Fibroblast of lung (primary cell): ENCODE results near the gene CD1E.

ENCODE experiments used
- CTCF ChIP-seq, 2 donors: IDR thresholded peaks in 1 of 2; conservative IDR thresholded peaks in 1 of 2; 1 replicate in 1 of 2; 2 replicates in 1 of 2; pipeline ENCODE4 v1.5.1; 2011 to 2012; ENCODE audit warnings: low read length in 2 of 2, control low read depth in 1 of 2, inconsistent platforms in 1 of 2, low read depth in 1 of 2, mild to moderate bottlenecking in 1 of 2
- EZH2 ChIP-seq: IDR thresholded peaks from 2 replicates; pipeline ENCODE4 v1.5.1; 2012; ENCODE audit warnings: low read length, control low read depth, mild to moderate bottlenecking; ENCODE audit errors: missing control alignments

GRCh38 chr1:158366783-158367182 lies 13.1 kb downstream of the CD1E start:
- TF ChIP-seq CTCF (conservative IDR thresholded peaks at IDR 0.05 in 1 of 2, IDR thresholded peaks at IDR 0.05 in 1 of 2; ENCODE audit: low read depth in 1 of 2, low read length in 2 of 2), result no peak
- no peak for TF ChIP-seq EZH2
